ENCODE results near the gene GRAP2. TPM values are rescaled to one million over a fixed set of nuclear protein-coding genes. Genes with fewer than 3 reads are reported as not detected.

GRAP2 gene
- total and polyA plus RNA-seq, 3 donors from 2014 or later, result 5.0 to 6.1 (median 5.3) TPM

- TF ChIP-seq CTCF (IDR thresholded peaks at IDR 0.05) (no peak), POLR2A (IDR thresholded peaks at IDR 0.05) (no peak)
- no peaks in the 10 kb centered on the region for H3K4me1 ChIP-seq
- no peak for DNase-seq
- H3K27me3 ChIP-seq, result no peaks in the 10 kb centered on the region
- H3K36me3 ChIP-seq (ENCODE audit: low read depth, missing control alignments), result no peaks in the 10 kb centered on the region
- H3K27ac ChIP-seq, result no peak overlapping the region
- no peaks in the 10 kb centered on the region for H3K9me3 ChIP-seq
- H3K4me3 ChIP-seq, result no peak overlapping the region
- 71 to 81% methylated on average over 8 of the region's 8 CpGs for WGBS, 2 donors
- intact Hi-C loops (cut with DNase I; ENCODE audit: low total_unique reads), result no loop called here
Measured at GRCh38 chr22:39925909-39926679, 25.2 kb downstream of the GRAP2 start.

GRCh38 chr22:39926753-39927152 is 25.9 kb downstream of the GRAP2 start:
- Histone ChIP-seq H3K4me1 (no peaks in the 10 kb centered on the region), H3K4me3 (no peak overlapping the region), H3K36me3 (ENCODE audit: low read depth, missing control alignments) (no peaks in the 10 kb centered on the region), H3K27ac (no peak overlapping the region), H3K27me3 (no peaks in the 10 kb centered on the region), H3K9me3 (no peaks in the 10 kb centered on the region)
- TF ChIP-seq CTCF (IDR thresholded peaks at IDR 0.05), result no peak
- TF ChIP-seq POLR2A (IDR thresholded peaks at IDR 0.05), result no peak
- intact Hi-C loops (cut with DNase I; ENCODE audit: low total_unique reads), result no loop called here
- 73 to 77% methylated on average over 5 of the region's 5 CpGs for WGBS, 2 donors
- no peak for DNase-seq

GRCh38 chr22:39927544-39927943 is 26.7 kb downstream of the GRAP2 start:
- 81 to 86% methylated on average over 7 of the region's 7 CpGs for WGBS, 2 donors
- TF ChIP-seq POLR2A (IDR thresholded peaks at IDR 0.05) (no peak), CTCF (IDR thresholded peaks at IDR 0.05) (no peak)
- intact Hi-C loops (cut with DNase I; ENCODE audit: low total_unique reads), result no loop called here
- Histone ChIP-seq H3K4me1 (no peaks in the 10 kb centered on the region), H3K27ac (no peak overlapping the region), H3K36me3 (ENCODE audit: low read depth, missing control alignments) (no peaks in the 10 kb centered on the region), H3K9me3 (no peaks in the 10 kb centered on the region), H3K4me3 (no peak overlapping the region), H3K27me3 (no peaks in the 10 kb centered on the region)
- no peak for DNase-seq

GRCh38 chr22:39928536-39929520 is 27.9 kb downstream of the GRAP2 start:
- no peak overlapping the region for H3K4me3 ChIP-seq
- no peaks in the 10 kb centered on the region for H3K9me3 ChIP-seq
- no peaks in the 10 kb centered on the region for H3K4me1 ChIP-seq
- no peak for DNase-seq
- no peak for TF ChIP-seq POLR2A (IDR thresholded peaks at IDR 0.05)
- TF ChIP-seq CTCF (IDR thresholded peaks at IDR 0.05), result no peak
- H3K27me3 ChIP-seq, result no peaks in the 10 kb centered on the region
- intact Hi-C loops (cut with DNase I; ENCODE audit: low total_unique reads), result no loop called here
- 86 to 88% methylated on average over 4 of the region's 4 CpGs for WGBS, 2 donors
- no peaks in the 10 kb centered on the region for H3K36me3 ChIP-seq (ENCODE audit: low read depth, missing control alignments)
- no peak overlapping the region for H3K27ac ChIP-seq
